ENCODE data around the gene CACHD1. TPM values are rescaled to one million over a fixed set of nuclear protein-coding genes. Genes with fewer than 3 reads are reported as not detected.

The CACHD1 gene
- total and polyA plus RNA-seq, 2 of the 4 experiments (the other 2 are of a cell fraction), result 2.9 to 5.9 TPM

GRCh38 chr1:64578270-64578973 is 108.5 kb downstream of the CACHD1 start:
- TF ChIP-seq MAFK (IDR thresholded peaks at IDR 0.05; ENCODE audit: low read depth, low read length) (peak; percentile 16; the same call in 1 of the 2 replicates), FOS (IDR thresholded peaks at IDR 0.05; ENCODE audit: low read depth, low read length) (no peak), BHLHE40 (IDR thresholded peaks at IDR 0.05; ENCODE audit: low read depth, low read length) (no peak), CEBPB (IDR thresholded peaks at IDR 0.05; ENCODE audit: low read depth, low read length) (no peak), RFX5 (IDR thresholded peaks at IDR 0.05; ENCODE audit: low read depth, low read length) (no peak), POLR2A (IDR thresholded peaks at IDR 0.05; ENCODE audit: low read depth, low read length) (no peak)
- TF ChIP-seq, protein P1, sequence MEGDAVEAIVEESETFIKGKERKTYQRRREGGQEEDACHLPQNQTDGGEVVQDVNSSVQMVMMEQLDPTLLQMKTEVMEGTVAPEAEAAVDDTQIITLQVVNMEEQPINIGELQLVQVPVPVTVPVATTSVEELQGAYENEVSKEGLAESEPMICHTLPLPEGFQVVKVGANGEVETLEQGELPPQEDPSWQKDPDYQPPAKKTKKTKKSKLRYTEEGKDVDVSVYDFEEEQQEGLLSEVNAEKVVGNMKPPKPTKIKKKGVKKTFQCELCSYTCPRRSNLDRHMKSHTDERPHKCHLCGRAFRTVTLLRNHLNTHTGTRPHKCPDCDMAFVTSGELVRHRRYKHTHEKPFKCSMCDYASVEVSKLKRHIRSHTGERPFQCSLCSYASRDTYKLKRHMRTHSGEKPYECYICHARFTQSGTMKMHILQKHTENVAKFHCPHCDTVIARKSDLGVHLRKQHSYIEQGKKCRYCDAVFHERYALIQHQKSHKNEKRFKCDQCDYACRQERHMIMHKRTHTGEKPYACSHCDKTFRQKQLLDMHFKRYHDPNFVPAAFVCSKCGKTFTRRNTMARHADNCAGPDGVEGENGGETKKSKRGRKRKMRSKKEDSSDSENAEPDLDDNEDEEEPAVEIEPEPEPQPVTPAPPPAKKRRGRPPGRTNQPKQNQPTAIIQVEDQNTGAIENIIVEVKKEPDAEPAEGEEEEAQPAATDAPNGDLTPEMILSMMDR (conservative IDR thresholded peaks at IDR 0.05; ENCODE audit: low read depth, low read length), result no peak
- CTCF ChIA-PET, result no interaction called here

More at GRCh38 chr1:64578270-64578973, 108.5 kb downstream of the CACHD1 start:
- Histone ChIP-seq H3K4me2 (ENCODE audit: low read depth, low read length) (no peak overlapping the region), H2AFZ (replicated peaks; ENCODE audit: low read length, poor library complexity) (no peak overlapping the region), H3K4ac (ENCODE audit: low read depth, low read length) (no peak overlapping the region), H2BK20ac (ENCODE audit: low read depth, low read length) (no peak overlapping the region), H3K9me3 (ENCODE audit: control insufficient read depth, insufficient read depth, low read length) (no peaks in the 10 kb centered on the region), H3K27ac (ENCODE audit: insufficient read depth, low read length) (no peak overlapping the region), H3K79me1 (ENCODE audit: low read depth in 1 of 2, low read length in 2 of 2) (no peaks in the 10 kb centered on the region), H3K14ac (replicated peaks; ENCODE audit: low read depth, low read length) (no peak overlapping the region), H4K5ac (ENCODE audit: low read depth, low read length) (no peak overlapping the region), H4K8ac (ENCODE audit: low read depth in 2 of 2, low read length in 2 of 2) (no peak overlapping the region), H3K9me1 (ENCODE audit: insufficient read depth, low read length) (no peaks in the 10 kb centered on the region), H2AK5ac (ENCODE audit: low read depth, low read length) (no peak overlapping the region), H2AK9ac (replicated peaks; ENCODE audit: low read depth, low read length, poor library complexity) (no peak overlapping the region), H3K4me3 (ENCODE audit: insufficient read depth, low read depth, low read length) (no peak overlapping the region), H3K23ac (ENCODE audit: low read depth, low read length) (no peak overlapping the region), H3K4me1 (ENCODE audit: control insufficient read depth, insufficient read depth, low read length) (no peaks in the 10 kb centered on the region), H3K56ac (ENCODE audit: extremely low read depth, insufficient read depth, low read length) (no peak overlapping the region), H2BK15ac (ENCODE audit: low read depth, low read length) (no peak overlapping the region), H4K91ac (ENCODE audit: insufficient read depth, low read depth, low read length) (no peak overlapping the region), H2BK120ac (ENCODE audit: low read depth, low read length) (no peak overlapping the region), H3K36me3 (ENCODE audit: control insufficient read depth, insufficient read depth, low read length) (no peaks in the 10 kb centered on the region), H2BK5ac (ENCODE audit: low read depth, low read length, poor library complexity, severe bottlenecking) (no peak overlapping the region), H3K27me3 (ENCODE audit: control insufficient read depth, insufficient read depth, low read length) (no peaks in the 10 kb centered on the region), H3K9ac (ENCODE audit: low read depth, low read length) (no peak overlapping the region), H3K18ac (ENCODE audit: low read depth, low read length) (no peak overlapping the region), H4K20me1 (ENCODE audit: insufficient read depth, low read length) (no peaks in the 10 kb centered on the region)
- POLR2A ChIA-PET (ENCODE audit: unreplicated experiment), result no interaction called here
- WGBS, 2 experiments (ENCODE audit: extremely low coverage in 2 of 2, insufficient read length in 1 of 2), result no CpG with 5 or more reads among the region's 3 CpGs
- dilution Hi-C loops (cut with HindIII; ENCODE audit: low sequenced_read_pairs, unreplicated experiment), result no loop called here
- in situ Hi-C loops (cut with MboI; ENCODE audit: low sequenced_read_pairs), result no loop called here
- ATAC-seq (ENCODE audit: low read depth) (no peak), DNase-seq (no peak)
- BruUV-seq (replicated peaks), result no TSS peak
- intact Hi-C loops (cut with micrococcal nuclease), result no loop called here
